RWPE1 (cell line): ENCODE measurements around the gene VWA8.

Experiments
- CTCF ChIA-PET: fragments of 350-600 bp; sonication (Branson Sonifier 250); formaldehyde crosslinking; extraction: SDS; loops from one replicate; lab custom pipeline; 2021; lab: Yijun Ruan, JAX
- POLR2A ChIA-PET: fragments of 400-600 bp; formaldehyde crosslinking; extraction: SDS; loops from one replicate; lab custom pipeline; 2020; ENCODE audit warnings: antibody characterized with exemption; ENCODE audit not compliant: low non-redundant PET; lab: Yijun Ruan, JAX
- DNase-seq: peaks from one replicate; pipeline ENCODE4 v3.0.0; 2012; ENCODE audit warnings: low spot score
- H3K27ac ChIP-seq: fragments of 450-650 bp; 2 replicates; pipeline ENCODE4 v1.5.1; 2017
- TF ChIP-seq, protein P1 (sequence below): fragments of 450-650 bp; conservative IDR thresholded peaks from 2 replicates; pipeline ENCODE4 v1.5.1; 2017; ENCODE audit warnings: low read depth, mild to moderate bottlenecking

Gene VWA8

GRCh38 chr13:41765020-41765419, 195.9 kb downstream of the VWA8 start:
- CTCF ChIA-PET, result interaction anchor here (0.5 kb wide), 1 partner anchor 14 kb away, joined by 3 read pairs; no protein-coding TSS in a partner anchor
- TF ChIP-seq, protein P1, sequence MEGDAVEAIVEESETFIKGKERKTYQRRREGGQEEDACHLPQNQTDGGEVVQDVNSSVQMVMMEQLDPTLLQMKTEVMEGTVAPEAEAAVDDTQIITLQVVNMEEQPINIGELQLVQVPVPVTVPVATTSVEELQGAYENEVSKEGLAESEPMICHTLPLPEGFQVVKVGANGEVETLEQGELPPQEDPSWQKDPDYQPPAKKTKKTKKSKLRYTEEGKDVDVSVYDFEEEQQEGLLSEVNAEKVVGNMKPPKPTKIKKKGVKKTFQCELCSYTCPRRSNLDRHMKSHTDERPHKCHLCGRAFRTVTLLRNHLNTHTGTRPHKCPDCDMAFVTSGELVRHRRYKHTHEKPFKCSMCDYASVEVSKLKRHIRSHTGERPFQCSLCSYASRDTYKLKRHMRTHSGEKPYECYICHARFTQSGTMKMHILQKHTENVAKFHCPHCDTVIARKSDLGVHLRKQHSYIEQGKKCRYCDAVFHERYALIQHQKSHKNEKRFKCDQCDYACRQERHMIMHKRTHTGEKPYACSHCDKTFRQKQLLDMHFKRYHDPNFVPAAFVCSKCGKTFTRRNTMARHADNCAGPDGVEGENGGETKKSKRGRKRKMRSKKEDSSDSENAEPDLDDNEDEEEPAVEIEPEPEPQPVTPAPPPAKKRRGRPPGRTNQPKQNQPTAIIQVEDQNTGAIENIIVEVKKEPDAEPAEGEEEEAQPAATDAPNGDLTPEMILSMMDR, result no peak
- POLR2A ChIA-PET, result interaction anchor here (0.6 kb wide), 1 partner anchor 1144 kb away, joined by 3 read pairs; no protein-coding TSS in a partner anchor
- no peak overlapping the region for H3K27ac ChIP-seq
- DNase-seq, result no peak

GRCh38 chr13:41764558-41764957, 196.4 kb downstream of the VWA8 start:
- TF ChIP-seq, protein P1, result no peak
- no peak overlapping the region for H3K27ac ChIP-seq
- ChIA-PET POLR2A (no interaction called here), CTCF (interaction anchor here (0.5 to 0.7 kb wide), 2 partner anchors 13 to 37 kb away, joined by 3 to 7 read pairs; no protein-coding TSS in a partner anchor)
- DNase-seq, result no peak

GRCh38 chr13:41763782-41764181, 197.1 kb downstream of the VWA8 start:
- TF ChIP-seq, protein P1, result no peak
- POLR2A ChIA-PET, result interaction anchor here (0.5 kb wide), 1 partner anchor 71 kb away, joined by 3 read pairs; no protein-coding TSS in a partner anchor
- H3K27ac ChIP-seq, result no peak overlapping the region
- CTCF ChIA-PET, result interaction anchor here (0.6 kb wide), 1 partner anchor 710 kb away, joined by 3 read pairs; no protein-coding TSS in a partner anchor
- DNase-seq, result no peak

DNA sequence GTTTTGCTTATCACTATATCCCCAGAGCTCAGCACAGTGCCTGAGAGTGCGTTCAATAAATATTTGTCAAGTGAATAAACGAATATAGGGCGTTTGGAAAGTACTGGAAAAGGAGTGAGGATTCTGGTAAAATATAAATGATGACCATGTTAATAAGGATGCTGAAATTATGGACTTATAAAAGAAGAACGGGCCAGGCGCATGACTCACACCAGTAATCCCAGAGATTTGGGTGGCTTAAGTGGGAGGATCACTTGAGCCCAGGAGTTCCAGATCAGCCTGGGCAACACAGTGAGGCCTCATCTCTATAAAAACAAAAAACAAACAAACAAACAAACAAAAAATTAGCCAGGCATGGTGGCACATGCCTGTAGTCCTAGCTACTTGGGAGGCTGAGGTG, 198.1 kb downstream of the VWA8 start:
- ChIA-PET POLR2A (no interaction called here), CTCF (no interaction called here)
- no peak for DNase-seq
- H3K27ac ChIP-seq, result no peak overlapping the region
- TF ChIP-seq, protein P1, result no peak

GRCh38 chr13:41756198-41756880, 204.6 kb downstream of the VWA8 start:
- POLR2A ChIA-PET, result no interaction called here
- TF ChIP-seq, protein P1, result no peak
- DNase-seq, result no peak
- CTCF ChIA-PET, result interaction anchor here (0.7 kb wide), 1 partner anchor 1321 kb away, joined by 5 read pairs; no protein-coding TSS in a partner anchor
- no peak overlapping the region for H3K27ac ChIP-seq

- no peak overlapping the region for H3K27ac ChIP-seq
- ChIA-PET POLR2A (no interaction called here), CTCF (interaction anchor here (0.8 kb wide), 1 partner anchor 13 kb away, joined by 3 read pairs; no protein-coding TSS in a partner anchor)
- DNase-seq, result no peak
- TF ChIP-seq, protein P1, result no peak
Measured at GRCh38 chr13:41751734-41752445, 209.0 kb downstream of the VWA8 start.
